HCT116 (cell line): ENCODE data around the gene ACRV1. TPM values are rescaled to one million over a fixed set of nuclear protein-coding genes. Genes with fewer than 3 reads are reported as not detected.

ENCODE experiments used
- ATAC-seq: fragments of 200-7000 bp; cut with Tn5 transposase; 2 replicates; pipeline ENCODE4 v1.9.1; 2020; ENCODE audit warnings: mild to moderate bottlenecking, moderate library complexity
- BruUV-seq: library from RNA; stranded (reverse); fragments of 400-500 nt; replicated peaks from 2 replicates; lab custom pipeline; 2021; lab: Mats Ljungman, UMichigan
- CTCF ChIA-PET: fragments of 300-600 bp; sonication (Branson Sonifier 250); formaldehyde crosslinking; loops from one replicate; lab custom pipeline; 2021; ENCODE audit warnings: antibody characterized with exemption; lab: Charles Lee
- POLR2A ChIA-PET: fragments of 300-600, 350-600 bp; sonication (Branson Sonifier 250); formaldehyde crosslinking; loops from one replicate; lab custom pipeline; 2021; ENCODE audit warnings: antibody characterized with exemption; lab: Charles Lee
- RAD21 ChIA-PET, 2 experiments: fragments of 300-600 bp; sonication (Branson Sonifier 250); formaldehyde crosslinking; loops; one replicate each; lab custom pipeline; 2023; ENCODE audit warnings: low total read pairs in 2 of 2; ENCODE audit not compliant: uncharacterized antibody in 2 of 2, unreplicated experiment in 2 of 2, low non-redundant PET in 1 of 2; lab: Charles Lee
- DNase-seq: peaks from one replicate; pipeline ENCODE4 v3.0.0-alpha.2; 2010; ENCODE audit warnings: low read depth, low spot score
- H2AFZ ChIP-seq: fragments of 200-600 bp; shearing (Covaris generic), sonication (generic); 2 replicates; pipeline ENCODE4 v1.6.1; 2017; ENCODE audit warnings: low read depth, mixed run types, mixed read lengths, antibody characterized with exemption, low read length; ENCODE audit not compliant: poor library complexity, severe bottlenecking
- H3K27ac ChIP-seq: 2 replicates; pipeline ENCODE4 v1.5.1; 2012; ENCODE audit warnings: low read depth, low read length
- H3K27me3 ChIP-seq: fragments of 200-600 bp; sonication (generic); 2 replicates; pipeline ENCODE4 v1.6.1; 2016; ENCODE audit warnings: mixed run types, low read length, mixed read lengths; ENCODE audit not compliant: insufficient read depth
- H3K36me3 ChIP-seq, 2 experiments: fragments of 200-500 bp in 1 of 2; fragments of 200-600 bp in 1 of 2; sonication (Bioruptor generic) in 1 of 2; sonication (generic) in 1 of 2; 2 replicates each; pipeline versions ENCODE4 v1.5.1 to v1.6.1; 2014 to 2016; ENCODE audit warnings: low read length in 2 of 2, inconsistent platforms in 1 of 2, mixed read lengths in 1 of 2, mixed run types in 1 of 2; ENCODE audit not compliant: insufficient read depth in 2 of 2, control insufficient read depth in 1 of 2
- H3K4me1 ChIP-seq, 2 experiments: fragments of 200-600 bp in 1 of 2; sonication (generic) in 1 of 2; 2 replicates each; pipeline versions ENCODE4 v1.5.1 to v1.6.1; 2012 to 2017; ENCODE audit warnings: low read length in 2 of 2, inconsistent platforms in 1 of 2, mild to moderate bottlenecking in 1 of 2, mixed read lengths in 1 of 2, mixed run types in 1 of 2, moderate library complexity in 1 of 2; ENCODE audit not compliant: insufficient read depth in 2 of 2, control insufficient read depth in 1 of 2
- H3K4me2 ChIP-seq: fragments of 200-600 bp; sonication (generic); 2 replicates; pipeline ENCODE4 v1.6.1; 2017; ENCODE audit warnings: mixed run types, low read length, mixed read lengths
- H3K4me3 ChIP-seq, 2 experiments: fragments of 200-600 bp in 1 of 2; sonication (generic) in 1 of 2; replicated peaks in 1 of 2; 2 replicates each; pipeline ENCODE4 v1.5.1; 2011 to 2016; ENCODE audit warnings: low read length in 2 of 2, control low read depth in 1 of 2, low read depth in 1 of 2, mild to moderate bottlenecking in 1 of 2, mixed read lengths in 1 of 2, mixed run types in 1 of 2
- H3K79me2 ChIP-seq: fragments of 200-600 bp; sonication (generic); 2 replicates; pipeline ENCODE4 v1.6.1; 2017; ENCODE audit warnings: mild to moderate bottlenecking, mixed run types, low read length, moderate library complexity, mixed read lengths; ENCODE audit not compliant: insufficient read depth
- H3K9ac ChIP-seq: fragments of 200-600 bp; sonication (generic); 2 replicates; pipeline ENCODE4 v1.6.1; 2016; ENCODE audit warnings: low read length, mixed read lengths
- H3K9me2 ChIP-seq: fragments of 200-600 bp; sonication (generic), shearing (Covaris generic); 2 replicates; pipeline ENCODE4 v1.6.1; 2017; ENCODE audit warnings: mixed run types, mild to moderate bottlenecking, moderate library complexity; ENCODE audit not compliant: insufficient read depth
- H3K9me3 ChIP-seq, 2 experiments: fragments of 200-500 bp in 1 of 2; fragments of 200-600 bp in 1 of 2; sonication (Bioruptor generic) in 1 of 2; sonication (generic) in 1 of 2; 2 replicates each; pipeline ENCODE4 v1.6.1; 2014 to 2017; ENCODE audit warnings: low read length in 2 of 2, mixed read lengths in 2 of 2, inconsistent platforms in 1 of 2, low read depth in 1 of 2, mild to moderate bottlenecking in 1 of 2, mixed run types in 1 of 2, moderate library complexity in 1 of 2; ENCODE audit not compliant: control insufficient read depth in 1 of 2, insufficient read depth in 1 of 2
- H4K20me1 ChIP-seq: fragments of 200-600 bp; sonication (generic), shearing (Covaris generic); 2 replicates; pipeline ENCODE4 v1.6.1; 2017; ENCODE audit warnings: mixed run types, mild to moderate bottlenecking, moderate library complexity; ENCODE audit not compliant: insufficient read depth
- CEBPB ChIP-seq: IDR thresholded peaks from 2 replicates; pipeline ENCODE4 v1.6.1; 2012; ENCODE audit warnings: low read depth
- EZH2 ChIP-seq: fragments of 200-600 bp; sonication (generic); IDR thresholded peaks from 2 replicates; pipeline ENCODE4 v1.6.1; 2017; ENCODE audit warnings: antibody characterized with exemption, mixed run types
- JUND ChIP-seq: IDR thresholded peaks from 2 replicates; pipeline ENCODE4 v1.6.1; 2012
- POLR2AphosphoS5 ChIP-seq: IDR thresholded peaks from 2 replicates; pipeline ENCODE4 v1.6.1; 2011; ENCODE audit warnings: mild to moderate bottlenecking, low read depth, low read length, moderate library complexity
- SP1 ChIP-seq: IDR thresholded peaks from 2 replicates; pipeline ENCODE4 v1.6.1; 2012; ENCODE audit warnings: low read depth
- YY1 ChIP-seq: IDR thresholded peaks from 2 replicates; pipeline ENCODE4 v1.6.1; 2011; ENCODE audit warnings: low read length, low read depth, moderate library complexity, mild to moderate bottlenecking; ENCODE audit not compliant: insufficient replicate concordance; ENCODE audit errors: extremely low read depth
- ZFX ChIP-seq: fragments of 450-650 bp; IDR thresholded peaks from 2 replicates; pipeline ENCODE4 v1.6.1; 2017
- ZNF274 ChIP-seq: fragments of 200-500 bp; sonication (Bioruptor generic); IDR thresholded peaks from 2 replicates; pipeline ENCODE4 v1.6.1; 2014; ENCODE audit warnings: mild to moderate bottlenecking, low read depth, low read length, inconsistent platforms
- intact Hi-C: fragments of 100-400 bp; cut with micrococcal nuclease; formaldehyde crosslinking; loops from 2 replicates; pipeline ENCODE4 v1.10.0; 2022
- total RNA-seq: library from RNA; stranded (reverse); gene quantifications from one replicate; pipeline ENCODE4 v1.2.1, GENCODE V29; 2021; ENCODE audit not compliant: unreplicated experiment
- TF ChIP-seq, protein P1 (sequence below): IDR thresholded peaks from 2 replicates; pipeline ENCODE4 v1.6.1; 2012; ENCODE audit warnings: low read depth
- TF ChIP-seq, protein P2 (sequence below): IDR thresholded peaks from 2 replicates; pipeline ENCODE4 v1.6.1; 2012
- TF ChIP-seq, protein P3 (sequence below): IDR thresholded peaks from 2 replicates; pipeline ENCODE4 v1.6.1; 2012
- TF ChIP-seq, protein P4 (sequence below), 3 experiments: fragments of 200-600 bp in 1 of 3; sonication (generic) in 1 of 3; IDR thresholded peaks in 2 of 3; conservative IDR thresholded peaks in 1 of 3; 2 replicates each; pipeline ENCODE4 v1.5.1; 2012 to 2017; ENCODE audit warnings: low read depth in 2 of 3, low read length in 2 of 3, antibody characterized with exemption in 1 of 3, borderline replicate concordance in 1 of 3, control low read depth in 1 of 3, mild to moderate bottlenecking in 1 of 3, mixed read lengths in 1 of 3, mixed run types in 1 of 3, moderate library complexity in 1 of 3; ENCODE audit not compliant: insufficient read depth in 1 of 3
- TF ChIP-seq, protein P5 (sequence below): IDR thresholded peaks from 2 replicates; pipeline ENCODE4 v1.6.1; 2011; ENCODE audit warnings: mild to moderate bottlenecking, low read length, moderate library complexity; ENCODE audit not compliant: insufficient replicate concordance; ENCODE audit errors: extremely low read depth

ACRV1 gene
- total RNA-seq, 1 experiment from 2014 or later, result not detected

DNA sequence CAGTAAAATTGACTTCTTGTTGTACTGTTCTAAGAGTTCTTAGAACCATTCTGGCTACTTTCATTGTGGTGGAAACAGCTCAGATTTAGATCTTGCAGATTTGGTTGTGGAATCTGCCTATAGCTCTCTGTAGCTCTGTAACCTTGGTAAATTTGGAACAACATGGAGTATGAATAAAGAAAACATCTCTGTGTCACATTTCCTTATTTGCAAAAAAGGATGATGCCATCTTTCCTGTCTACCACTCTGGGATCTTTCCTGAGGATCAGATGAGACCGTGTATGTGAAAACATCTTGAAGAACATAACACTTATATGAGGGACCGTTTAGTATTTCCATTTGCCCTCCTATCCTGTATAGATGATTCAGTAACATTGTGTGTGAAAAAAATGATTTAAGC, 9.1 kb downstream of the ACRV1 start:
- H3K27me3 ChIP-seq, result no peaks in the 10 kb centered on the region
- TF ChIP-seq, protein P1, sequence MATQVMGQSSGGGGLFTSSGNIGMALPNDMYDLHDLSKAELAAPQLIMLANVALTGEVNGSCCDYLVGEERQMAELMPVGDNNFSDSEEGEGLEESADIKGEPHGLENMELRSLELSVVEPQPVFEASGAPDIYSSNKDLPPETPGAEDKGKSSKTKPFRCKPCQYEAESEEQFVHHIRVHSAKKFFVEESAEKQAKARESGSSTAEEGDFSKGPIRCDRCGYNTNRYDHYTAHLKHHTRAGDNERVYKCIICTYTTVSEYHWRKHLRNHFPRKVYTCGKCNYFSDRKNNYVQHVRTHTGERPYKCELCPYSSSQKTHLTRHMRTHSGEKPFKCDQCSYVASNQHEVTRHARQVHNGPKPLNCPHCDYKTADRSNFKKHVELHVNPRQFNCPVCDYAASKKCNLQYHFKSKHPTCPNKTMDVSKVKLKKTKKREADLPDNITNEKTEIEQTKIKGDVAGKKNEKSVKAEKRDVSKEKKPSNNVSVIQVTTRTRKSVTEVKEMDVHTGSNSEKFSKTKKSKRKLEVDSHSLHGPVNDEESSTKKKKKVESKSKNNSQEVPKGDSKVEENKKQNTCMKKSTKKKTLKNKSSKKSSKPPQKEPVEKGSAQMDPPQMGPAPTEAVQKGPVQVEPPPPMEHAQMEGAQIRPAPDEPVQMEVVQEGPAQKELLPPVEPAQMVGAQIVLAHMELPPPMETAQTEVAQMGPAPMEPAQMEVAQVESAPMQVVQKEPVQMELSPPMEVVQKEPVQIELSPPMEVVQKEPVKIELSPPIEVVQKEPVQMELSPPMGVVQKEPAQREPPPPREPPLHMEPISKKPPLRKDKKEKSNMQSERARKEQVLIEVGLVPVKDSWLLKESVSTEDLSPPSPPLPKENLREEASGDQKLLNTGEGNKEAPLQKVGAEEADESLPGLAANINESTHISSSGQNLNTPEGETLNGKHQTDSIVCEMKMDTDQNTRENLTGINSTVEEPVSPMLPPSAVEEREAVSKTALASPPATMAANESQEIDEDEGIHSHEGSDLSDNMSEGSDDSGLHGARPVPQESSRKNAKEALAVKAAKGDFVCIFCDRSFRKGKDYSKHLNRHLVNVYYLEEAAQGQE, result no peak
- TF ChIP-seq, protein P2, sequence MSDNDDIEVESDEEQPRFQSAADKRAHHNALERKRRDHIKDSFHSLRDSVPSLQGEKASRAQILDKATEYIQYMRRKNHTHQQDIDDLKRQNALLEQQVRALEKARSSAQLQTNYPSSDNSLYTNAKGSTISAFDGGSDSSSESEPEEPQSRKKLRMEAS, result no peak
- TF ChIP-seq, protein P3, sequence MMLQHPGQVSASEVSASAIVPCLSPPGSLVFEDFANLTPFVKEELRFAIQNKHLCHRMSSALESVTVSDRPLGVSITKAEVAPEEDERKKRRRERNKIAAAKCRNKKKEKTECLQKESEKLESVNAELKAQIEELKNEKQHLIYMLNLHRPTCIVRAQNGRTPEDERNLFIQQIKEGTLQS, result no peak
- TF ChIP-seq SP1 (no peak), EZH2 (no peak), ZNF274 (no peak), CEBPB (no peak), JUND (no peak), POLR2AphosphoS5 (no peak), ZFX (no peak), YY1 (no peak)
- TF ChIP-seq, protein P4, sequence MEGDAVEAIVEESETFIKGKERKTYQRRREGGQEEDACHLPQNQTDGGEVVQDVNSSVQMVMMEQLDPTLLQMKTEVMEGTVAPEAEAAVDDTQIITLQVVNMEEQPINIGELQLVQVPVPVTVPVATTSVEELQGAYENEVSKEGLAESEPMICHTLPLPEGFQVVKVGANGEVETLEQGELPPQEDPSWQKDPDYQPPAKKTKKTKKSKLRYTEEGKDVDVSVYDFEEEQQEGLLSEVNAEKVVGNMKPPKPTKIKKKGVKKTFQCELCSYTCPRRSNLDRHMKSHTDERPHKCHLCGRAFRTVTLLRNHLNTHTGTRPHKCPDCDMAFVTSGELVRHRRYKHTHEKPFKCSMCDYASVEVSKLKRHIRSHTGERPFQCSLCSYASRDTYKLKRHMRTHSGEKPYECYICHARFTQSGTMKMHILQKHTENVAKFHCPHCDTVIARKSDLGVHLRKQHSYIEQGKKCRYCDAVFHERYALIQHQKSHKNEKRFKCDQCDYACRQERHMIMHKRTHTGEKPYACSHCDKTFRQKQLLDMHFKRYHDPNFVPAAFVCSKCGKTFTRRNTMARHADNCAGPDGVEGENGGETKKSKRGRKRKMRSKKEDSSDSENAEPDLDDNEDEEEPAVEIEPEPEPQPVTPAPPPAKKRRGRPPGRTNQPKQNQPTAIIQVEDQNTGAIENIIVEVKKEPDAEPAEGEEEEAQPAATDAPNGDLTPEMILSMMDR (IDR thresholded peaks at IDR 0.05 in 2 of 3, conservative IDR thresholded peaks at IDR 0.05 in 1 of 3; ENCODE audit: borderline replicate concordance in 1 of 3, insufficient read depth in 1 of 3, low read depth in 2 of 3, low read length in 2 of 3), result no peak
- TF ChIP-seq, protein P5, sequence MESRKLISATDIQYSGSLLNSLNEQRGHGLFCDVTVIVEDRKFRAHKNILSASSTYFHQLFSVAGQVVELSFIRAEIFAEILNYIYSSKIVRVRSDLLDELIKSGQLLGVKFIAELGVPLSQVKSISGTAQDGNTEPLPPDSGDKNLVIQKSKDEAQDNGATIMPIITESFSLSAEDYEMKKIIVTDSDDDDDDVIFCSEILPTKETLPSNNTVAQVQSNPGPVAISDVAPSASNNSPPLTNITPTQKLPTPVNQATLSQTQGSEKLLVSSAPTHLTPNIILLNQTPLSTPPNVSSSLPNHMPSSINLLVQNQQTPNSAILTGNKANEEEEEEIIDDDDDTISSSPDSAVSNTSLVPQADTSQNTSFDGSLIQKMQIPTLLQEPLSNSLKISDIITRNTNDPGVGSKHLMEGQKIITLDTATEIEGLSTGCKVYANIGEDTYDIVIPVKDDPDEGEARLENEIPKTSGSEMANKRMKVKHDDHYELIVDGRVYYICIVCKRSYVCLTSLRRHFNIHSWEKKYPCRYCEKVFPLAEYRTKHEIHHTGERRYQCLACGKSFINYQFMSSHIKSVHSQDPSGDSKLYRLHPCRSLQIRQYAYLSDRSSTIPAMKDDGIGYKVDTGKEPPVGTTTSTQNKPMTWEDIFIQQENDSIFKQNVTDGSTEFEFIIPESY, result no peak
- TF ChIP-seq, all 23 proteins: peak for 0
- no peaks in the 10 kb centered on the region for H3K9me2 ChIP-seq
- no peak overlapping the region for H3K27ac ChIP-seq
- H3K79me2 ChIP-seq, result peaks cover 7% of the 10 kb centered on the region
- DNase-seq (no peak), ATAC-seq (no peak)
- 0 out of 2 replicates have a peak, but pooled peaks cover 4% of the 10 kb centered on the region for H4K20me1 ChIP-seq
- no peak overlapping the region for H2AFZ ChIP-seq
- no peaks in the 10 kb centered on the region for H3K4me1 ChIP-seq
- RAD21 ChIA-PET, result interaction anchor here in 1 of 2 experiments (0.7 kb wide), 1 partner anchor 200 kb away, joined by 3 read pairs; no protein-coding TSS in a partner anchor
- H3K4me3 ChIP-seq, result no peak overlapping the region
- intact Hi-C loops, result no loop called here
- no peak overlapping the region for H3K4me2 ChIP-seq
- BruUV-seq, result no TSS peak
- no peak overlapping the region for H3K9ac ChIP-seq
- POLR2A ChIA-PET, result no interaction called here
- no peaks in the 10 kb centered on the region for H3K9me3 ChIP-seq
- H3K36me3 ChIP-seq, result 0 out of 4 replicates have a peak, but pooled peaks cover 0 to 4% of the 10 kb centered on the region in 2 experiments
- CTCF ChIA-PET, result no interaction called here
